Stomach (tissue), 9 donors: ENCODE measurements around the gene CDKN2AIPNL. TPM values are rescaled to one million over a fixed set of nuclear protein-coding genes. Genes with fewer than 3 reads are reported as not detected.
"Not testable (repeated sequence)": the region's sequence is repeated elsewhere in the genome, so short reads cannot be mapped to it uniquely, and the experiment has no call there.

Experiments used
- DNase-seq, 2 donors: peaks; one replicate each; pipeline versions ENCODE4 v3.0.0 to v3.0.0-alpha.2; 2013 to 2019
- H3K27ac ChIP-seq, 5 donors: fragments of 200-600 bp in 4 of 5; sonication (generic) in 4 of 5; one replicate each; pipeline ENCODE4 v1.5.1; 2013 to 2019; ENCODE audit warnings: mild to moderate bottlenecking in 1 of 5, moderate library complexity in 1 of 5
- H3K27me3 ChIP-seq, 3 donors: fragments of 200-600 bp; sonication (generic); one replicate each; pipeline ENCODE4 v1.5.1; 2017 to 2019; ENCODE audit warnings: mixed run types in 1 of 3
- H3K36me3 ChIP-seq, 4 donors: fragments of 200-600 bp; sonication (generic); 1 replicate in 3 of 4; 2 replicates in 1 of 4; pipeline ENCODE4 v1.5.1; 2016 to 2019
- H3K4me1 ChIP-seq, 4 donors: fragments of 200-600 bp; sonication (generic); one replicate each; pipeline ENCODE4 v1.5.1; 2016 to 2019
- H3K4me3 ChIP-seq, 4 donors: fragments of 200-600 bp; sonication (generic) in 3 of 4; one replicate each; pipeline ENCODE4 v1.5.1; 2016 to 2019; ENCODE audit warnings: mild to moderate bottlenecking in 1 of 4
- H3K9me3 ChIP-seq, 4 donors: fragments of 200-600 bp; sonication (generic); one replicate each; pipeline ENCODE4 v1.5.1; 2016 to 2019
- CTCF ChIP-seq, 7 experiments: fragments of 450-650 bp in 4 of 7; fragments of 200-600 bp in 3 of 7; sonication (generic) in 3 of 7; IDR thresholded peaks; one replicate each; pipeline ENCODE4 v1.5.1; 2016 to 2019; ENCODE audit warnings: antibody characterized with exemption in 7 of 7, control low read depth in 2 of 7, mild to moderate bottlenecking in 1 of 7
- EP300 ChIP-seq: sonication (generic); formaldehyde crosslinking; IDR thresholded peaks from one replicate; pipeline ENCODE4 v1.6.1; 2017; ENCODE audit warnings: antibody characterized with exemption
- POLR2A ChIP-seq, 4 donors: fragments of 450-650 bp; IDR thresholded peaks; one replicate each; pipeline ENCODE4 v1.6.1; 2016; ENCODE audit warnings: antibody characterized with exemption in 4 of 4, control low read depth in 2 of 4, mild to moderate bottlenecking in 1 of 4, moderate library complexity in 1 of 4
- POLR2AphosphoS5 ChIP-seq, 3 donors: sonication (generic); formaldehyde crosslinking; IDR thresholded peaks; one replicate each; pipeline ENCODE4 v1.6.1; 2016; ENCODE audit warnings: antibody characterized with exemption in 3 of 3
- WGBS, 5 donors: extraction: QIAGEN DNeasy Blood & Tissue Kit in 3 of 5; methylation state at CpG; one replicate each; pipeline versions ENCODE4 v1.1.5 to v1.1.7; 2013 to 2018; 5-methylcytosine and 5-hydroxymethylcytosine counted together
- intact Hi-C: fragments of 100-400 bp; cut with DNase I; formaldehyde crosslinking; loops from one replicate; pipeline ENCODE4 v1.15.1; 2023; ENCODE audit warnings: low total_unique reads
- polyA plus RNA-seq, 3 donors: library from polyadenylated mRNA; stranded (reverse); fragments of 200-250 nt; gene quantifications; one replicate each; pipeline ENCODE4 v1.2.3, GENCODE V29; 2013
- total RNA-seq, 5 donors: library from RNA; depleted of rRNA; stranded (reverse); fragments of >200 nt; gene quantifications; one replicate each; pipeline versions ENCODE4 v1.1.0 to v1.2.3, GENCODE V29; 2014 to 2016
- donor health status: healthy with polysubstance abuse.
- donor health status: Bipolar disorder and iron deficiency.
- donor health status: healthy.

The CDKN2AIPNL gene
- total and polyA plus RNA-seq, 8 donors = 2.0 to 49.7 (median 30.3) TPM

- Histone ChIP-seq H3K36me3 (peaks cover 23 to 97% (median 94%) of the 10 kb centered on the region in 4 donors), H3K27ac (no peak overlapping the region), H3K4me3 (no peak overlapping the region), H3K27me3 (no peaks in the 10 kb centered on the region), H3K9me3 (no peaks in the 10 kb centered on the region), H3K4me1 (peaks cover 0 to 5% (median 0%) of the 10 kb centered on the region in 4 donors)
- DNase-seq = no peak
- 88 to 99% (median 94%) methylated on average over 7 of the region's 7 CpGs for WGBS, 5 donors
- intact Hi-C loops = no loop called here
- no peak for TF ChIP-seq POLR2AphosphoS5 (IDR thresholded peaks at IDR 0.05)
- TF ChIP-seq EP300 = no peak
- no peak for TF ChIP-seq CTCF (IDR thresholded peaks at IDR 0.05)
- TF ChIP-seq POLR2A (IDR thresholded peaks at IDR 0.05) = no peak
These were observed 16.7 kb downstream of the CDKN2AIPNL start for GRCh38 chr5:134394932-134395331.

- Histone ChIP-seq H3K36me3 (peaks cover 33 to 100% (median 100%) of the 10 kb centered on the region in 4 donors), H3K27me3 (no peaks in the 10 kb centered on the region), H3K4me1 (peaks cover 0 to 5% (median 0%) of the 10 kb centered on the region in 4 donors), H3K4me3 (no peak overlapping the region), H3K27ac (no peak overlapping the region), H3K9me3 (no peaks in the 10 kb centered on the region)
- TF ChIP-seq CTCF (IDR thresholded peaks at IDR 0.05) (no peak), POLR2A (IDR thresholded peaks at IDR 0.05) (no peak), POLR2AphosphoS5 (IDR thresholded peaks at IDR 0.05) (no peak), EP300 (no peak)
- 58 to 67% (median 65%) methylated on average over 2 of the region's 2 CpGs for WGBS, 5 donors
- intact Hi-C loops = no loop called here
- no peak for DNase-seq
These were observed 19.4 kb downstream of the CDKN2AIPNL start for GRCh38 chr5:134392301-134392700.

GRCh38 chr5:134387443-134387842, 24.2 kb downstream of the CDKN2AIPNL start:
- WGBS, 5 donors = 94 to 100% (median 100%) methylated on average over 1 of the region's 1 CpG
- peaks cover 56 to 100% (median 99%) of the 10 kb centered on the region in 4 donors for H3K36me3 ChIP-seq

GRCh38 chr5:134383980-134384697, 27.5 kb downstream of the CDKN2AIPNL start:
- Histone ChIP-seq H3K27ac (no peak overlapping the region), H3K4me1 (no peaks in the 10 kb centered on the region), H3K4me3 (no peak overlapping the region), H3K36me3 (peaks cover 68 to 100% (median 99%) of the 10 kb centered on the region in 4 donors), H3K9me3 (no peaks in the 10 kb centered on the region), H3K27me3 (no peaks in the 10 kb centered on the region)
- WGBS, 5 donors = 66 to 81% (median 75%) methylated on average over 4 of the region's 4 CpGs
- no peak for TF ChIP-seq CTCF (IDR thresholded peaks at IDR 0.05)
- TF ChIP-seq POLR2A (IDR thresholded peaks at IDR 0.05) = no peak
- TF ChIP-seq POLR2AphosphoS5 (IDR thresholded peaks at IDR 0.05) = no peak
- TF ChIP-seq EP300 = no peak
- DNase-seq = no peak
- intact Hi-C loops = no loop called here

More at GRCh38 chr5:134387443-134387842, 24.2 kb downstream of the CDKN2AIPNL start:
- no peak for DNase-seq
- H3K9me3 ChIP-seq = no peaks in the 10 kb centered on the region
- no peak overlapping the region for H3K4me3 ChIP-seq
- no peaks in the 10 kb centered on the region for H3K27me3 ChIP-seq
- TF ChIP-seq CTCF (IDR thresholded peaks at IDR 0.05) = no peak
- no peak for TF ChIP-seq POLR2A (IDR thresholded peaks at IDR 0.05)
- TF ChIP-seq POLR2AphosphoS5 (IDR thresholded peaks at IDR 0.05) = no peak
- no peak for TF ChIP-seq EP300
- intact Hi-C loops = no loop called here
- no peaks in the 10 kb centered on the region for H3K4me1 ChIP-seq
- no peak overlapping the region for H3K27ac ChIP-seq

- H3K27ac ChIP-seq, H3K4me3 ChIP-seq, H3K9me3 ChIP-seq, DNase-seq, intact Hi-C loops, H3K27me3 ChIP-seq: not testable (repeated sequence)
- Histone ChIP-seq H3K4me1 (peaks cover 0 to 12% (median 5%) of the 10 kb centered on the region in 4 donors), H3K36me3 (peaks cover 60 to 100% (median 99%) of the 10 kb centered on the region in 4 donors)
- WGBS, 5 donors = 93 to 100% (median 98%) methylated on average over 2 of the region's 2 CpGs
These were observed 29.5 kb downstream of the CDKN2AIPNL start for GRCh38 chr5:134382204-134382603.
